ENCODE results near the gene KCNB1.

DNA sequence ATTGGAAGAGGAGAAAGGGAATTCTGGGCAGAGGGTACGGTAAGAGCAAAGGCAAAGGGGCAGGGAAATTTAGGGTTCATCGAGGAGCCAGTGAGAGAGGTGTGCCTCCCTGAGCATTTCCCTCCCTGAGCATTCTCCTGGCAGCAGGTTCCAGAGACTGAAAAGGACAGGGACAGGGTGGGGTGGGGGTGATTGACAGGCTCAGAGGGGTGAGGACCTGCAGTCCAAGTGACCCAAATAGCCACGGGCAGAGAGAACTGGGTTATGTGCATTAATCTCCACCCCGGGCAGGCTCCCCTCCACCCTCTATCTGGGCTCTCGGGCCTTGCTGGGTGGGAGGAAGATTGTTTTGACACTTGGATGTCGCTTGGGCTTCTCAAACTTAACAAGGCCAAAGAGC is 69.5 kb downstream of the KCNB1 start:
- TF ChIP-seq, protein P1, sequence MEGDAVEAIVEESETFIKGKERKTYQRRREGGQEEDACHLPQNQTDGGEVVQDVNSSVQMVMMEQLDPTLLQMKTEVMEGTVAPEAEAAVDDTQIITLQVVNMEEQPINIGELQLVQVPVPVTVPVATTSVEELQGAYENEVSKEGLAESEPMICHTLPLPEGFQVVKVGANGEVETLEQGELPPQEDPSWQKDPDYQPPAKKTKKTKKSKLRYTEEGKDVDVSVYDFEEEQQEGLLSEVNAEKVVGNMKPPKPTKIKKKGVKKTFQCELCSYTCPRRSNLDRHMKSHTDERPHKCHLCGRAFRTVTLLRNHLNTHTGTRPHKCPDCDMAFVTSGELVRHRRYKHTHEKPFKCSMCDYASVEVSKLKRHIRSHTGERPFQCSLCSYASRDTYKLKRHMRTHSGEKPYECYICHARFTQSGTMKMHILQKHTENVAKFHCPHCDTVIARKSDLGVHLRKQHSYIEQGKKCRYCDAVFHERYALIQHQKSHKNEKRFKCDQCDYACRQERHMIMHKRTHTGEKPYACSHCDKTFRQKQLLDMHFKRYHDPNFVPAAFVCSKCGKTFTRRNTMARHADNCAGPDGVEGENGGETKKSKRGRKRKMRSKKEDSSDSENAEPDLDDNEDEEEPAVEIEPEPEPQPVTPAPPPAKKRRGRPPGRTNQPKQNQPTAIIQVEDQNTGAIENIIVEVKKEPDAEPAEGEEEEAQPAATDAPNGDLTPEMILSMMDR (conservative IDR thresholded peaks at IDR 0.05; ENCODE audit: low read length), result no peak
- no peak for TF ChIP-seq EZH2phosphoT487 (IDR thresholded peaks at IDR 0.05; ENCODE audit: borderline replicate concordance)

Measured in Loucy (cell line).